ENCODE data around the gene ME2.
"Not testable (repeated sequence)": the region's sequence is repeated elsewhere in the genome, so short reads cannot be mapped to it uniquely, and the experiment has no call there.

Gene ME2

DNA sequence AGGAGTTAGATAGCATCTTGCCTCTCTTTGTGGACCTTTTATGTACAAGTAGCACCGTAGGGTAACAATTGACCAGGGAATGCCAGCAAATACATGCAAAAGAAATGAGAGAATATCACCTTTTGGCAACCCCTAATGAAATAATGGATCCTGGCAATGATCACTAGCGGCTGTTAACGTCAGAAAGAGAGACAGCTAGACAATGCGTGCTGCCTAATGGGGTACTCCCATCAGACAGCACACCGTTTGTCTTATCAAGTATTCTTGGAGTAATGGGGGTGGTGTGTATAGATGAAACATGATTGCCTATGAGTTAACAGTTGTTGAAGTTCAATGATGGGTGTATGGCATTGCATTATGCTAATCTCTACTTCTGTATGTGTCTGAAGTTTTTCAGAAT, 90.5 kb downstream of the ME2 start:
- no peak for DNase-seq (ENCODE audit: low read depth)
- H3K4me3 ChIP-seq (ENCODE audit: low read depth, low read length): no peak overlapping the region; the same call in 1 of the 2 replicates
- TF ChIP-seq, protein P1, sequence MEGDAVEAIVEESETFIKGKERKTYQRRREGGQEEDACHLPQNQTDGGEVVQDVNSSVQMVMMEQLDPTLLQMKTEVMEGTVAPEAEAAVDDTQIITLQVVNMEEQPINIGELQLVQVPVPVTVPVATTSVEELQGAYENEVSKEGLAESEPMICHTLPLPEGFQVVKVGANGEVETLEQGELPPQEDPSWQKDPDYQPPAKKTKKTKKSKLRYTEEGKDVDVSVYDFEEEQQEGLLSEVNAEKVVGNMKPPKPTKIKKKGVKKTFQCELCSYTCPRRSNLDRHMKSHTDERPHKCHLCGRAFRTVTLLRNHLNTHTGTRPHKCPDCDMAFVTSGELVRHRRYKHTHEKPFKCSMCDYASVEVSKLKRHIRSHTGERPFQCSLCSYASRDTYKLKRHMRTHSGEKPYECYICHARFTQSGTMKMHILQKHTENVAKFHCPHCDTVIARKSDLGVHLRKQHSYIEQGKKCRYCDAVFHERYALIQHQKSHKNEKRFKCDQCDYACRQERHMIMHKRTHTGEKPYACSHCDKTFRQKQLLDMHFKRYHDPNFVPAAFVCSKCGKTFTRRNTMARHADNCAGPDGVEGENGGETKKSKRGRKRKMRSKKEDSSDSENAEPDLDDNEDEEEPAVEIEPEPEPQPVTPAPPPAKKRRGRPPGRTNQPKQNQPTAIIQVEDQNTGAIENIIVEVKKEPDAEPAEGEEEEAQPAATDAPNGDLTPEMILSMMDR (IDR thresholded peaks at IDR 0.05; ENCODE audit: control insufficient read depth, extremely low read depth, insufficient read depth): no peak

DNA sequence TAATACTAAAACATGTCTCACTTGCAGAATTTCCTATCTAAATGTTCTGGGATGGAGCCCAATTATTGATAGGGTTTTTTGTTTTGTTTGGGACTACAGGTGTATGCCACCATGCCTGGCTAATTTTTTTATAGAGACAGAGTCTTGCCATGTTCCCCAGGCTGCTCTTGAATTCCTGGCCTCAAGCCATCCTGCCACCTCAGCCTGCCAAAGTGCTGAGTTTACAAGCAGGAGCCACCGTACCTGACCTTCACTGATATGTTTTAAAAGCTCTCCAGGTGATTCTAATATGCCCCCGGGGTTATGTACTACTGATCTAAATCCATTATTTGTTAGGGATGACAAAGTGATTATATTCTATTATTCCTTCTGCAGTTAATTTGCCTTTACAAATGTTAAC, 91.1 kb downstream of the ME2 start:
- peak; percentile 96 for DNase-seq (ENCODE audit: low read depth)
- H3K4me3 ChIP-seq (ENCODE audit: low read depth, low read length): no peak overlapping the region
- TF ChIP-seq, protein P1 (IDR thresholded peaks at IDR 0.05; ENCODE audit: control insufficient read depth, extremely low read depth, insufficient read depth): no peak

DNA sequence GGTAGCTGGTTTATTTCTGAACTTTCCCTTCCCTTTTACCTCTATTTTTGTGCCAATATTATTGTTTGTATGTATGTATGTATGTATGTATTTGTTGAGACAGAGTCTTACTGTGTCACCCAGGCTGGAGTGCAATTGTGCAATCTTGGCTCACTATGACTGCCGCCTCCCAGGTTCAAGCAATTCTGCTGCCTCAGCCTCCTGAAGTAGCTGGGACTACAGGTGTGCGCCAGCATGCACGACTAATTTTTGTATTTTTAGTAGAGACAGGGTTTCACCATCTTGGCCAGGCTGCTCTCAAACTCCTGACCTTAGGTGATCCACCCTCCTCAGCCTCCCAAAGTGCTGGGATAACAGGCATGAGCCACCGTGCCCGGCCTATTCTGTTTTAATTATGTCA, 93.5 kb downstream of the ME2 start:
- not testable (repeated sequence) for DNase-seq (ENCODE audit: low read depth); H3K4me3 ChIP-seq (ENCODE audit: low read depth, low read length)

DNA sequence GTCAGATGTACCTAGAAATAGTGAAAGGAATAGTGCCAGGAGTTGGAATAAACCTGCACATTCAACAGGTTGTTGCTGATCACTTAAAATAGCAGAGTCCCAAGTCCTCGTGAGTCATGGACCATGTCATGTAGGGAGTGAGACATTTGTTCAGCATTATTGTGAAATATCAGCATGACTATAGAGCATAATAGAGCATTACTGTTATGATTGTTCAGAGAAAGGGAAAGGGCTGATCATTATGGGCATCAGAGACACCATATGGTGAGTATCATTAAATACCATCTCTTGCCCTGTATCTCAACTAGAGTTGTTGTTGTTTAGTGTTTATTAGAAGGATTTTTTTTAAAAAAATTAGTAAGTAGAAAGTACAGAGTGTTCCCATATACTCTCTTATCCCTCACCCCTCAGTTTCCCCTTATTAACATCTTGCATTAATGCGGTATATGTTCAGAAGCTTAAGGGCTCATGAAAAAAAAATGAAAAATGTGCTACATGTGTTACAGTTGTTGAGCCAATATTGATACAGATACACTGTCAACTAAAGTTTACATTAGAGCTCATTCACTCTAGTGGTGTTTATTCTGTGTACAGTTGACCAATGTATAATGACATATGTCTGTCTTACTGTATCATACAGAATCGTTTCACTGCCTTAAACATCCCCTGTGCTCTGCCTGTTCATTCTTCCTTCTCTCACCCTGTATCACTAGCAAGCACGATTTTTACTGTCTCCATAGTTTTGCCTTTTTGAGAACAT, 94.6 kb downstream of the ME2 start:
- TF ChIP-seq, protein P1 (IDR thresholded peaks at IDR 0.05; ENCODE audit: control insufficient read depth, extremely low read depth, insufficient read depth): no peak
- no peak overlapping the region for H3K4me3 ChIP-seq (ENCODE audit: low read depth, low read length)
- no peak for DNase-seq (ENCODE audit: low read depth)

DNA sequence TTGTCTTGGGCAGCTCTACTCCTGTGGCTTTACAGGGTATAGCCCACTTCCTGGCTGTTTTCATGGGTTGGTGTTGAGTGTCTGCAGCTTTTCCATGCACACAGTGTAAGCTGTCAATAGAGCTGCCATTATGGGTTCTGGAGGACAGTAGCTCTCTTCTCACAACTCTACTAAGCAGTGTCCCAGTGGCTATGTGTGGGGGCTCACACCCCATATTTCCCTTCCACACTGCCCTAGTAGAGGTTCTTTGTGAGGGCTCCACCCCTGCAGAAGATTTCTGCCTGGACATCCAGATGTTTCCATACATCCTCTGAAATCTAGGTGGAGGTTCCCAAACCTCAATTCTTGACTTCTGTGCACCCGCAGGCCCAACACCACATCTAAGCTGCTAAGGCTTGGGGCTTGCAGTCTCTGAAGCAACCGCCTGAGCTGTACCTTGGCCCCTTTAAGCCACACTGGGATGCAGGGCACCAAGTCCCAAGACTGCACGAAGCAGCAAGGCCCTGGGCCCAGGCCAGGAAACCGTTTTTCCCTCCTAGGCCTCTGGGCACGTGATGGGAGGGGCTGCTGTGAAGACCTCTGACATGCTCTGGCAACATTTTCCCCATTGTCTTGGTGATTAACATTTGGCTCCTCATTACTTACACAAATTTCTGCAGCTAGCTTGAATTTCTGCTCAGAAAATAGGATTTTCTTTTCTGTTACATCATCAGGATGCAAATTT, 98.3 kb downstream of the ME2 start:
- no peak overlapping the region for H3K4me3 ChIP-seq (ENCODE audit: low read depth, low read length)
- TF ChIP-seq, protein P1 (IDR thresholded peaks at IDR 0.05; ENCODE audit: control insufficient read depth, extremely low read depth, insufficient read depth): no peak
- no peak for DNase-seq (ENCODE audit: low read depth)

DNA sequence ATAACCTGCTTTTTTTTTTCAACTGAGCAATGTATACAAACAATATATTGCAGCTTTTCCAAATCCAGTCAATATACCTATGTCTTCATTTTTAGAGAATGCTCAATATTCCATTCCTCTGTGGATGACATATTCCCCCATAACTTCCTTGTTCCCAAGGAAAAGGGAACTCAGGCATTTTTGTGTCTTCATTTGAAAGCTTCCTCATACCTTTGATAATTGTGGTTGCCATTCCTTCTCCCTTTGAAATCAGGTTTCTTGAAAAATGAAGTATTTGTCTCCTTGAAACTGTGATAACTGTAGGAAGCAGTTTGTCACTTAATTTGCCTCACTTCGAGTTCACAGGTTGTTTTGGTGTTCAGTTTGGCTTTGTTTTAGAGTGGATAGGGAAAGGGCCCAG, 102.5 kb downstream of the ME2 start:
- H3K4me3 ChIP-seq (ENCODE audit: low read depth, low read length): no peak overlapping the region
- TF ChIP-seq, protein P1 (IDR thresholded peaks at IDR 0.05; ENCODE audit: control insufficient read depth, extremely low read depth, insufficient read depth): no peak
- DNase-seq (ENCODE audit: low read depth): no peak

DNA sequence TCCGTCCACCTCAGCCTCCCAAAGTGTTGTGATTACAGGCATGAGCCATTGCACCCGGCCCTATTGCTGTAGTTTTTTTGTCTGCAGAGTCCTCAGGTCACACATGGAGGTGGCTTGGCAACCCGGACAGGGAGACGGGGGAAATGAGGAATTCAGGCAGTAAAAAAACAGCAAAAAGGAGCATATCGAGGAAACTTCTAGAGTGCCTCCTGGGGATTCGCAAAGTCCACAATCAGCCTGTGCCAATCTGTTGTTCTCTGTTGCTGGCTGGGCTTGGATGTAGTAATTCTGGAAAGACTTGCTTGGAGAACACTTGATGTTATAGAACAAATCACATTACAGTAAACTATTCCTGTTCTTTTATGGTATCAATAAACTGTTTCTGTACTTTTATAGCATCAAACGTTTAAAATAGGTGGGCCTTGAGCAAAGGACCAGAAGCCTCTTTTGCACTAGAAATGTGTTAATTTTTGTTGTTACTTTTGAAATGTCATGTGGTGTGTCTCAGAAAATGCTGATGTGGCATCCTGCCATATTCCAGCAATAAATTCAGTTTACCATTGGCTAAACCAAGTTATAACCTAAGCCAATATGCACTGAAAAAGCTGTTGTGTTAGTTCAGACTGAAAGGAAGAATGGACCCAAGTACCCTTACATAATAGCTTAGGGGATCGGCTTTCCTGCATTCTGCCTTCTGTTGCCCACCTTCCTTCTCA, 103.3 kb downstream of the ME2 start:
- peak; percentile 89 for DNase-seq (ENCODE audit: low read depth)
- no peak overlapping the region for H3K4me3 ChIP-seq (ENCODE audit: low read depth, low read length)
- TF ChIP-seq, protein P1 (IDR thresholded peaks at IDR 0.05; ENCODE audit: control insufficient read depth, extremely low read depth, insufficient read depth): no peak
